Central memory CD4-positive, alpha-beta T cell (primary cell): ENCODE data around the gene SAYSD1.

Experiments used
- DNase-seq: peaks from one replicate; pipeline ENCODE4 v3.0.0; 2022

Gene SAYSD1

GRCh38 chr6:39078695-39079094 is 36.3 kb downstream of the SAYSD1 start:
- DNase-seq: no peak

- DNase-seq: no peak
Observed at GRCh38 chr6:39077882-39078594, 36.9 kb downstream of the SAYSD1 start.

- no peak for DNase-seq
Observed at GRCh38 chr6:39076623-39077535, 38.1 kb downstream of the SAYSD1 start.

GRCh38 chr6:39075807-39076622 is 39.0 kb downstream of the SAYSD1 start:
- no peak for DNase-seq

- no peak for DNase-seq
Observed at GRCh38 chr6:39075010-39075686, 39.8 kb downstream of the SAYSD1 start.

GRCh38 chr6:39074486-39074885 is 40.5 kb downstream of the SAYSD1 start:
- no peak for DNase-seq

- DNase-seq: no peak
Observed at GRCh38 chr6:39073471-39074355, 41.3 kb downstream of the SAYSD1 start.

GRCh38 chr6:39072830-39073229 is 42.2 kb downstream of the SAYSD1 start:
- no peak for DNase-seq

- no peak for DNase-seq
Observed at GRCh38 chr6:39068391-39068790, 46.6 kb downstream of the SAYSD1 start.

GRCh38 chr6:39065561-39065960 is 49.4 kb downstream of the SAYSD1 start:
- no peak for DNase-seq

GRCh38 chr6:39063526-39063925 is 51.5 kb downstream of the SAYSD1 start:
- DNase-seq: no peak

- DNase-seq: no peak
Observed at GRCh38 chr6:39062014-39062740, 52.8 kb downstream of the SAYSD1 start.

- DNase-seq: no peak
Observed at GRCh38 chr6:39061588-39061987, 53.4 kb downstream of the SAYSD1 start.

- no peak for DNase-seq
Observed at GRCh38 chr6:39061182-39061581, 53.8 kb downstream of the SAYSD1 start.

GRCh38 chr6:39060467-39061160 is 54.4 kb downstream of the SAYSD1 start:
- DNase-seq: no peak

- DNase-seq: no peak
Observed at GRCh38 chr6:39059496-39060310, 55.3 kb downstream of the SAYSD1 start.

GRCh38 chr6:39058471-39059147 is 56.4 kb downstream of the SAYSD1 start:
- DNase-seq: no peak
